Suprapubic skin (tissue), 4 donors: Measurements from ENCODE around the gene NCBP3.

Source experiments
- EP300 ChIP-seq: sonication (generic); formaldehyde crosslinking; IDR thresholded peaks from one replicate; pipeline ENCODE4 v1.6.1; 2017; ENCODE audit warnings: antibody characterized with exemption
- POLR2A ChIP-seq, 2 donors: fragments of 450-650 bp; IDR thresholded peaks; one replicate each; pipeline ENCODE4 v1.6.1; 2017; ENCODE audit warnings: antibody characterized with exemption in 2 of 2, mild to moderate bottlenecking in 2 of 2, moderate library complexity in 2 of 2
- POLR2AphosphoS5 ChIP-seq, 3 donors: sonication (generic); formaldehyde crosslinking; IDR thresholded peaks; one replicate each; pipeline ENCODE4 v1.6.1; 2017; ENCODE audit warnings: antibody characterized with exemption in 3 of 3
- TF ChIP-seq, protein P1 (sequence below), 2 donors: fragments of 200-600 bp in 1 of 2; fragments of 450-650 bp in 1 of 2; sonication (generic) in 1 of 2; IDR thresholded peaks; one replicate each; pipeline ENCODE4 v1.5.1; 2016 to 2019; ENCODE audit warnings: antibody characterized with exemption in 2 of 2, mild to moderate bottlenecking in 1 of 2, moderate library complexity in 1 of 2

DNA sequence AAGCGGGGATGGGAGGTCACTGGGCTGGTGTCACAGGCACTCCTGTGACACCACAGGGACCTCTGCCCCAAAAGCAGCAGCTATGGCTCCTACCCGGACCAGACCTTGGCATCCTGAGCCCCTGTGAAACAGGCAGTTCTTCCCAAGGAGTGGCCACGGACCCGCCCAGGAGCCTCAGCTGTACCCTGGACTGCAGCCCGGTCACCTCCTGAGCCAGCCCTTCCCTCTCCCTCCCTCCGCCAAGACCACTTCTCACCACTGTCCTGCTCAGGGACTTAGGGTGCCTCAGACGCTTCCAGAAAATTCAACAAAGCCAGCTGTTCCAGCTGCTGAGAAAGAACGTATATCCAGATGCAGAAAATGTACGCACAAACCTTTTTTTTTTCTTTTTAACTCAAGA lies 13.9 kb upstream of the NCBP3 start:
- TF ChIP-seq, protein P1, sequence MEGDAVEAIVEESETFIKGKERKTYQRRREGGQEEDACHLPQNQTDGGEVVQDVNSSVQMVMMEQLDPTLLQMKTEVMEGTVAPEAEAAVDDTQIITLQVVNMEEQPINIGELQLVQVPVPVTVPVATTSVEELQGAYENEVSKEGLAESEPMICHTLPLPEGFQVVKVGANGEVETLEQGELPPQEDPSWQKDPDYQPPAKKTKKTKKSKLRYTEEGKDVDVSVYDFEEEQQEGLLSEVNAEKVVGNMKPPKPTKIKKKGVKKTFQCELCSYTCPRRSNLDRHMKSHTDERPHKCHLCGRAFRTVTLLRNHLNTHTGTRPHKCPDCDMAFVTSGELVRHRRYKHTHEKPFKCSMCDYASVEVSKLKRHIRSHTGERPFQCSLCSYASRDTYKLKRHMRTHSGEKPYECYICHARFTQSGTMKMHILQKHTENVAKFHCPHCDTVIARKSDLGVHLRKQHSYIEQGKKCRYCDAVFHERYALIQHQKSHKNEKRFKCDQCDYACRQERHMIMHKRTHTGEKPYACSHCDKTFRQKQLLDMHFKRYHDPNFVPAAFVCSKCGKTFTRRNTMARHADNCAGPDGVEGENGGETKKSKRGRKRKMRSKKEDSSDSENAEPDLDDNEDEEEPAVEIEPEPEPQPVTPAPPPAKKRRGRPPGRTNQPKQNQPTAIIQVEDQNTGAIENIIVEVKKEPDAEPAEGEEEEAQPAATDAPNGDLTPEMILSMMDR (IDR thresholded peaks at IDR 0.05): no peak
- no peak for TF ChIP-seq POLR2AphosphoS5 (IDR thresholded peaks at IDR 0.05)
- TF ChIP-seq POLR2A (IDR thresholded peaks at IDR 0.05): no peak
- no peak for TF ChIP-seq EP300
